GM12873 (cell line): ENCODE results near the gene OPCML.

Experiments
- CTCF ChIP-seq: IDR thresholded peaks from 2 replicates; pipeline ENCODE4 v1.5.1; 2012; ENCODE audit warnings: low read depth, mild to moderate bottlenecking, moderate library complexity, low read length, control low read depth; ENCODE audit not compliant: insufficient read depth; ENCODE audit errors: missing control alignments

The OPCML gene

GRCh38 chr11:132773751-132774150 is 758.5 kb downstream of the OPCML start:
- no peak for TF ChIP-seq CTCF

GRCh38 chr11:132772703-132773545 is 759.4 kb downstream of the OPCML start:
- no peak for TF ChIP-seq CTCF

GRCh38 chr11:132771746-132772145 is 760.6 kb downstream of the OPCML start:
- TF ChIP-seq CTCF: no peak

- TF ChIP-seq CTCF: no peak
Measured at GRCh38 chr11:132770829-132771530, 761.3 kb downstream of the OPCML start.

- TF ChIP-seq CTCF: no peak
Measured at GRCh38 chr11:132763503-132763902, 768.8 kb downstream of the OPCML start.

GRCh38 chr11:132755934-132756333 is 776.4 kb downstream of the OPCML start:
- no peak for TF ChIP-seq CTCF

- TF ChIP-seq CTCF: no peak
Measured at GRCh38 chr11:132751516-132752250, 780.6 kb downstream of the OPCML start.
